T-helper 17 cell (primary cell): ENCODE data around the gene ARHGAP1. TPM values are rescaled to one million over a fixed set of nuclear protein-coding genes. Genes with fewer than 3 reads are reported as not detected.
A peak's percentile ranks its signal among the peaks of the same experiment; 100 is the strongest.

Source experiments
- ATAC-seq: fragments of 150-1000 bp; cut with Tn5 transposase; 2 replicates; pipeline ENCODE4 v1.10.0; 2021; ENCODE audit warnings: mild to moderate bottlenecking, moderate library complexity
- DNase-seq, 3 donors: peaks; one replicate each; pipeline versions ENCODE4 v3.0.0 to v3.0.0-alpha.2; 2020 to 2021
- H3K9me3 ChIP-seq: one replicate; pipeline ENCODE4 v1.7.0; 2013; ENCODE audit warnings: low read length, mild to moderate bottlenecking; ENCODE audit not compliant: control insufficient read depth, poor library complexity, severe bottlenecking
- H3K27ac Mint-ChIP-seq: one replicate; pipeline ENCODE4 v1.8.0; 2022; ENCODE audit warnings: mild to moderate bottlenecking, moderate library complexity, mixed read lengths
- H3K27me3 Mint-ChIP-seq: one replicate; pipeline ENCODE4 v1.8.0; 2022; ENCODE audit warnings: mixed read lengths
- H3K36me3 Mint-ChIP-seq: one replicate; pipeline ENCODE4 v1.8.0; 2022; ENCODE audit warnings: low read depth, mixed read lengths
- H3K4me1 Mint-ChIP-seq: one replicate; pipeline ENCODE4 v1.8.0; 2022; ENCODE audit warnings: mild to moderate bottlenecking, mixed read lengths
- H3K4me3 Mint-ChIP-seq: one replicate; pipeline ENCODE4 v1.8.0; 2022; ENCODE audit warnings: mild to moderate bottlenecking, moderate library complexity, mixed read lengths
- total RNA-seq, 4 donors: library from RNA in 2 of 4; stranded (reverse) in 2 of 4; gene quantifications; one replicate each; pipeline ENCODE4 v1.2.3 and lab custom pipeline; 2022 to 2026

The ARHGAP1 gene
- total RNA-seq, 2 donors from 2014 or later, result 58.0 to 65.9 TPM

DNA sequence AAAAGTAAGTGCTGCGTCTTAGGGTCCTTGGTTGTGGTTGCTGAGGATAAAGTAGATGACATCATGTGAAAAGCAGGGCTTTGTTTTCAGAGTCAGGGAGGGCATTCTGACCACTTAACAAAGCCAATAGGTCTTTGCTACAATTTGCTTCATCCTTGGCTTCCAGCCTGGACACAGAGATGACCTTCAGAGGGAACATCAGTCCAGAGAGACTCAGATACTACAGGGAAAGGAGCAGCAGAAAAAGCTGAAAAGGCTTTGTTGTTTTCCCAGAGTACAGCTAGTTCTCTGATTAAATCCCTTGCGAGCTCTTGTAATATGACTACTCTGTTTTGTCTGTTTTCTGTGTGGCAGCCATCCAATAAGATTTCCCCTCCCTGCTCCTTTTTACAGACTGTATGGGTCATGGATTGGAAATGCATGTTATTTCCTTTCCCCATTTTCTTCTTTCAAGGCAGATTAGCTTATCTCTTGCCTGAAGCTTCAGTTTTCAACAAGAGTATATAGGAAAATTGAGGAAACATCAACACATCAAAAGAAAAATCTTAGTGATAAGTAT, 51.2 kb downstream of the ARHGAP1 start:
- H3K36me3 Mint-ChIP-seq, result peaks cover 3% of the 10 kb centered on the region
- H3K4me3 Mint-ChIP-seq, result no peak overlapping the region
- H3K27ac Mint-ChIP-seq, result no peak overlapping the region
- DNase-seq (no peak), ATAC-seq (no peak)
- peaks cover 3% of the 10 kb centered on the region for H3K4me1 Mint-ChIP-seq
- H3K27me3 Mint-ChIP-seq, result no peaks in the 10 kb centered on the region
- no peaks in the 10 kb centered on the region for H3K9me3 ChIP-seq

- peaks cover 5% of the 10 kb centered on the region for H3K36me3 Mint-ChIP-seq
- no peaks in the 10 kb centered on the region for H3K27me3 Mint-ChIP-seq
- H3K27ac Mint-ChIP-seq, result peak overlapping the region; percentile 65
- no peaks in the 10 kb centered on the region for H3K9me3 ChIP-seq
- peaks cover 12% of the 10 kb centered on the region for H3K4me1 Mint-ChIP-seq
- ATAC-seq (no peak), DNase-seq (no peak)
- H3K4me3 Mint-ChIP-seq, result no peak overlapping the region
Measured at GRCh38 chr11:46643986-46644385, 56.4 kb downstream of the ARHGAP1 start.

- H3K4me3 Mint-ChIP-seq, result no peak overlapping the region
- peaks cover 12% of the 10 kb centered on the region for H3K4me1 Mint-ChIP-seq
- ATAC-seq, result no peak
- H3K9me3 ChIP-seq, result no peaks in the 10 kb centered on the region
- no peaks in the 10 kb centered on the region for H3K27me3 Mint-ChIP-seq
- DNase-seq, result no peak
- peaks cover 6% of the 10 kb centered on the region for H3K36me3 Mint-ChIP-seq
- peak overlapping the region; percentile 65 for H3K27ac Mint-ChIP-seq
Measured at GRCh38 chr11:46643531-46643930, 56.9 kb downstream of the ARHGAP1 start.

- no peak for ATAC-seq
- no peak for DNase-seq
Measured at GRCh38 chr11:46642627-46643335, 57.6 kb downstream of the ARHGAP1 start.

DNA sequence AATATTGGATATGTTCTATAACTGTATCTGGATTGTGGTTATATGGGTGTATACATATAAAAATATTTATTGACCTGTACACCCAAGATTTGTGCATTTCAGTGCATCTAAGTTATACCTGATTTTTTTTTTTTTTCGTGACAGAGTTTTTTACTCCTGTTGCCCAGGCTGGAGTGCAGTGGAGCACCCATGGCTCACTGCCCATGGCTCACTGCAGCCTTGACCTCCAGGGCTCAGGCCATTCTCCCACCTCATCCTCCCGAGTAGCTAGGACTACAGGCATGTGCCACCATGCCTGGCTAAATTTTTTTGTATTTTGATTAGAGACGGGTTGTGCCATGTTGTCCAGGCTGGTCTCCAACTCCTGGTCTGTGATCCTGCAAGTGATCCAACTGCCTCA, 58.8 kb downstream of the ARHGAP1 start:
- no peak for ATAC-seq
- H3K4me1 Mint-ChIP-seq, result peaks cover 14% of the 10 kb centered on the region
- peaks cover 8% of the 10 kb centered on the region for H3K36me3 Mint-ChIP-seq
- no peak overlapping the region for H3K4me3 Mint-ChIP-seq
- H3K27ac Mint-ChIP-seq, result peak overlapping the region; percentile 49
- H3K9me3 ChIP-seq, result no peaks in the 10 kb centered on the region
- DNase-seq, result no peak
- no peaks in the 10 kb centered on the region for H3K27me3 Mint-ChIP-seq

More at GRCh38 chr11:46642627-46643335, 57.6 kb downstream of the ARHGAP1 start:
- Mint-ChIP-seq H3K4me3 (no peak overlapping the region), H3K27ac (peak overlapping the region; percentile 65), H3K4me1 (peaks cover 14% of the 10 kb centered on the region), H3K27me3 (no peaks in the 10 kb centered on the region), H3K36me3 (peaks cover 8% of the 10 kb centered on the region)
- no peaks in the 10 kb centered on the region for H3K9me3 ChIP-seq

GRCh38 chr11:46640036-46640788, 60.2 kb downstream of the ARHGAP1 start:
- H3K9me3 ChIP-seq, result no peaks in the 10 kb centered on the region
- Mint-ChIP-seq H3K36me3 (peaks cover 8% of the 10 kb centered on the region), H3K27ac (no peak overlapping the region), H3K4me3 (no peak overlapping the region), H3K27me3 (no peaks in the 10 kb centered on the region), H3K4me1 (peaks cover 17% of the 10 kb centered on the region)
- DNase-seq, result no peak
- no peak for ATAC-seq

DNA sequence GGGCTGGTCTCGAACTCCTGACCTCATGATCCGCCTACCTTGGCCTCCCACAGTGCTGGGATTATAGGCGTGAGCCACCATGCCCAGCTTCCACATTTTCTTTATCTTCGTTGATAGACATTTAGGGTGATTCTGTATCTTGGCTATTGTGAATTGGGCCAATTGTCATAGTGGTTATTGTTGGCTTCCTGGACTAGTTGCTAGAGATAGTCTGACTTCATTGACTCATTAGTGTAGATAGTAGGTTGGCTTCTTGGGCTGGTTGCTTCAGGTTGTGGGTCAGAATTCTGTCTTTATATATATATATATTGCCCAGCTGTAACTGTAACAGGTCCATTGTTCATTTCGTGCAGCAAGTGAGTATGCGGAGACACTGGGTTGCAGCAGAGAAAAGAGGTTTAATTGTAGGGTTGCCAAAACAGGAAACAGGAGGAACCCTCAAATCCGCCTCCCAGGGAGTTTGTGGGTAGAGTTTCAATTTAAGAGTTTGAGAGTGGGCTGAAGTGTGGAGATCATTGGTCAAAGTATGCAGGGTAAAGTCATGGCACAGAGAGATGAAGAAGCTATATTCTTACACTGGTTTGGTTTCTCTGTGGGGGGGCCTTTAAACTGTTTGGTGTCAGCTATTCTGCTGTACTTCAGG, 61.1 kb downstream of the ARHGAP1 start:
- no peak overlapping the region for H3K27ac Mint-ChIP-seq
- no peak for ATAC-seq
- no peaks in the 10 kb centered on the region for H3K27me3 Mint-ChIP-seq
- no peak for DNase-seq
- no peak overlapping the region for H3K4me3 Mint-ChIP-seq
- H3K4me1 Mint-ChIP-seq, result peaks cover 17% of the 10 kb centered on the region
- no peaks in the 10 kb centered on the region for H3K9me3 ChIP-seq
- peaks cover 8% of the 10 kb centered on the region for H3K36me3 Mint-ChIP-seq

DNA sequence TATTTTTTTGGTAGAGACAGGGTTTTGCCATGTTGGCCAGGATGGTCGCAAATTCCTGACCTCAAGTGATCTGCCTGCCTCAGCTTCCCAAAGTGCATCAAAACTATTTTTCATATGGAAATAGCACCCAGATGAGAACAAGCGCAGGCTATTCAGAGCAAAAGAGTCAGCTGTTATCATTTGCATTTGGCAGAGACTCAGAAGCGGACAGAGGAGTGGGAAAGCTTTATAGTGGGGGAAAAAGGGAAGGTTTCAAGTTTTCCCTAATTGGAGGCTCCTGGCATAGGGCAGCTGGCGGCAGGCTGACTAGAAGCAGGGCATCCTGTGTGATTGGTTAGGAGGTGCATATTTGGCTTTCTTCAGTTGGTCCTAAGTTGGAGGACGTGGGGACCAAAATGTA, 62.9 kb downstream of the ARHGAP1 start:
- H3K27me3 Mint-ChIP-seq, result no peaks in the 10 kb centered on the region
- peaks cover 7% of the 10 kb centered on the region for H3K36me3 Mint-ChIP-seq
- no peak for ATAC-seq
- H3K4me3 Mint-ChIP-seq, result no peak overlapping the region
- H3K4me1 Mint-ChIP-seq, result peaks cover 17% of the 10 kb centered on the region
- DNase-seq, result no peak
- no peaks in the 10 kb centered on the region for H3K9me3 ChIP-seq
- no peak overlapping the region for H3K27ac Mint-ChIP-seq

- ATAC-seq, result no peak
- peaks cover 15% of the 10 kb centered on the region for H3K4me1 Mint-ChIP-seq
- H3K9me3 ChIP-seq, result no peaks in the 10 kb centered on the region
Measured at GRCh38 chr11:46635557-46636139, 64.8 kb downstream of the ARHGAP1 start.

DNA sequence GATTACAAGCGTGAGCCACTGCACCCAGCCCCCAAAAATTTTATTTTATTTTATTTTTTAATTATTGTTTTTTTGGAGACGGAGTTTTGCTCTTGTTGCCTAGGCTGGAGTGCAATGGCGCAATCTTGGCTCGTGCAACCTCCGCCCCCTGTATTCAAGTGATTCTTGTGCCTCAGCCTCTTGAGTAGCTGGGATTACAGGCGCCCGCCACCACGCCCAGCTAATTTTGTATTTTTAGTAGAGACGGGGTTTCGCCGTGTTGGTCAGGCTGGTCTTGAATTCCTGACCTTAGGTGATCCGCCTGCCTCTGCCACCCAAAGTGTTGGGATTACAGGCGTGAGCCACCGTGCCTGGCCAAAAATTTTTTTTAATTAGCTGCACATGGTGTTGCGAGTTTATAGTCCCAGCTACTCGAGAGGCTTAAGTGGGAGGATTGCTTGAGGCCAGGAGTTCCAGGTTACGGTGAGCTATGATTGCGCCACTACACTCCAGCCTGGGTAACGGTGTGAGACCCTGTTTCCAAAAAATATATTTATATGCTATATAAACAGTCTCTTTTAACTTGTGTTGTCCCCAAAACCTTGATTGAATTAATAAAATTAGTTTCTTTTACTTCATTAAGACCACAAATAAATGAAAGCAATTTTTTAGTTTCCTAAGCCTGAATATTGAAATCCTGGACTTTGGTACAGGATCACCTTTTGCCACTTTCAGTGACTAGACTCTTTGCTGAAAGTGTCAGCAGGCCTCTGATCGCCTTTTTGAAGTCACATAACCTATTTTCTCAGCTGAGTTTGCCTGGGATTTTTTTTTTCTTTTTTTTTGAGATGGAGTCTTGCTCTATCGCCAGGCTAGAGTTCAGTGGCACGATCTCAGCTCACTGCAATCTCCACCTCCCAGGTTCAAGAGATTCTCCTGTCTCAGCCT, 66.9 kb downstream of the ARHGAP1 start:
- Mint-ChIP-seq H3K27ac (no peak overlapping the region), H3K4me1 (peaks cover 14% of the 10 kb centered on the region), H3K4me3 (no peak overlapping the region), H3K36me3 (peaks cover 5% of the 10 kb centered on the region), H3K27me3 (no peaks in the 10 kb centered on the region)
- no peaks in the 10 kb centered on the region for H3K9me3 ChIP-seq
- ATAC-seq, result no peak
- no peak for DNase-seq

More at GRCh38 chr11:46635557-46636139, 64.8 kb downstream of the ARHGAP1 start:
- no peak for DNase-seq
- peaks cover 5% of the 10 kb centered on the region for H3K36me3 Mint-ChIP-seq
- no peaks in the 10 kb centered on the region for H3K27me3 Mint-ChIP-seq
- no peak overlapping the region for H3K27ac Mint-ChIP-seq
- H3K4me3 Mint-ChIP-seq, result no peak overlapping the region

- Mint-ChIP-seq H3K36me3 (peaks cover 2% of the 10 kb centered on the region), H3K27me3 (no peaks in the 10 kb centered on the region), H3K4me3 (no peak overlapping the region), H3K27ac (no peak overlapping the region), H3K4me1 (peaks cover 12% of the 10 kb centered on the region)
- no peaks in the 10 kb centered on the region for H3K9me3 ChIP-seq
- no peak for DNase-seq
- ATAC-seq, result no peak
Measured at GRCh38 chr11:46632502-46632901, 67.9 kb downstream of the ARHGAP1 start.

DNA sequence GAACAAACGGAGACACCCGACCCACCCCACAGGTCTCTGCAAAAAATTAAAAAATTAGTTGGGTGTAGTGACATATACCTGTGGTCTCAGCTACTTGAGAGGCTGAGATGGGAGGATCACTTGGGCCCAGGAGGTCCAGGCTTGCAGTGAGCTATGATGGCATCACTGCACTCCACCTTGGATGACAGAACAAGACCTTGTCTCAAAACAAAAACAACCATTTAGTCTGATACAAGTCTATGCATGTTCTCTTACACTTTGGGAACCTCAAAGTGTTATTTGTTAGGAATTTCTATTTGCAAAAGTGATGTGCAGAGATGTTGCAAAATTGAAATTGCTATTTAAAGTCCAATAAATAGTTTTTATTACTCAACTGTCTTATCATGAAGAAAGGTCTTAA, 68.7 kb downstream of the ARHGAP1 start:
- Mint-ChIP-seq H3K4me1 (peaks cover 12% of the 10 kb centered on the region), H3K27me3 (no peaks in the 10 kb centered on the region), H3K4me3 (no peak overlapping the region), H3K27ac (no peak overlapping the region), H3K36me3 (peaks cover 2% of the 10 kb centered on the region)
- H3K9me3 ChIP-seq, result no peaks in the 10 kb centered on the region
- ATAC-seq (no peak), DNase-seq (no peak)
